GM23338 (cell line): Measurements from ENCODE around the gene DUSP18. TPM values are rescaled to one million over a fixed set of nuclear protein-coding genes. Genes with fewer than 3 reads are reported as not detected.

Experiments used
- ATAC-seq: fragments of 200-7000 bp; cut with Tn5 transposase; 3 replicates; pipeline ENCODE4 v1.9.1; 2020
- DNase-seq: peaks from one replicate; pipeline ENCODE4 v3.0.0-alpha.2; 2015; ENCODE audit warnings: low spot score
- H2AFZ ChIP-seq: fragments of 200-600 bp; sonication (generic); 2 replicates; pipeline ENCODE4 v1.8.0; 2016; ENCODE audit warnings: antibody characterized with exemption, mild to moderate bottlenecking, moderate library complexity
- H3F3A ChIP-seq: fragments of 200-600 bp; sonication (generic); replicated peaks from 2 replicates; pipeline ENCODE4 v1.8.0; 2017; ENCODE audit warnings: antibody characterized with exemption, mixed run types, low read depth
- H3K27ac ChIP-seq: fragments of 200-600 bp; sonication (generic); 2 replicates; pipeline ENCODE4 v1.6.1; 2016; ENCODE audit warnings: low read depth
- H3K27me3 ChIP-seq: fragments of 200-600 bp; sonication (generic); 2 replicates; pipeline ENCODE4 v1.8.0; 2016; ENCODE audit warnings: mild to moderate bottlenecking, mixed run types, moderate library complexity; ENCODE audit not compliant: insufficient read depth
- H3K36me3 ChIP-seq: fragments of 200-600 bp; sonication (generic); 2 replicates; pipeline ENCODE4 v1.8.0; 2016; ENCODE audit warnings: mild to moderate bottlenecking; ENCODE audit not compliant: insufficient read depth
- H3K4me1 ChIP-seq: fragments of 200-600 bp; sonication (generic); 2 replicates; pipeline ENCODE4 v1.8.0; 2016; ENCODE audit warnings: mild to moderate bottlenecking, moderate library complexity; ENCODE audit not compliant: insufficient read depth
- H3K4me2 ChIP-seq: fragments of 200-600 bp; sonication (generic); 2 replicates; pipeline ENCODE4 v1.7.1; 2017; ENCODE audit warnings: mixed run types
- H3K4me3 ChIP-seq: fragments of 200-600 bp; sonication (generic); 2 replicates; pipeline ENCODE4 v1.6.1; 2016; ENCODE audit warnings: mixed run types
- H3K79me2 ChIP-seq: fragments of 200-600 bp; sonication (generic); replicated peaks from 2 replicates; pipeline ENCODE4 v1.8.0; 2017; ENCODE audit warnings: mild to moderate bottlenecking; ENCODE audit not compliant: insufficient read depth
- H3K9me2 ChIP-seq: fragments of 200-600 bp; sonication (generic); 2 replicates; pipeline ENCODE4 v1.8.0; 2017; ENCODE audit not compliant: insufficient read depth
- H4K20me1 ChIP-seq: fragments of 200-600 bp; sonication (generic); replicated peaks from 2 replicates; pipeline ENCODE4 v1.8.0; 2017; ENCODE audit warnings: mild to moderate bottlenecking; ENCODE audit not compliant: insufficient read depth
- H3K27ac Mint-ChIP-seq: 2 replicates; pipeline ENCODE4 v1.8.0; 2020; ENCODE audit warnings: inconsistent platforms, mild to moderate bottlenecking, moderate library complexity, mixed read lengths
- H3K27me3 Mint-ChIP-seq: 3 replicates; pipeline ENCODE4 v1.8.0; 2022; ENCODE audit warnings: low read depth, mild to moderate bottlenecking, moderate library complexity, mixed read lengths, inconsistent platforms; ENCODE audit not compliant: insufficient read depth, poor library complexity
- H3K36me3 Mint-ChIP-seq: 3 replicates; pipeline ENCODE4 v1.8.0; 2021; ENCODE audit warnings: low read depth, mild to moderate bottlenecking, inconsistent platforms, moderate library complexity, mixed read lengths
- H3K4me1 Mint-ChIP-seq: 3 replicates; pipeline ENCODE4 v1.8.0; 2020; ENCODE audit warnings: mild to moderate bottlenecking, inconsistent platforms, mixed read lengths
- H3K4me3 Mint-ChIP-seq: 3 replicates; pipeline ENCODE4 v1.8.0; 2021; ENCODE audit warnings: moderate library complexity, mild to moderate bottlenecking, inconsistent platforms, mixed read lengths
- H3K9me3 Mint-ChIP-seq: 3 replicates; pipeline ENCODE4 v1.8.0; 2020; ENCODE audit warnings: moderate library complexity, mild to moderate bottlenecking, inconsistent platforms, mixed read lengths
- CREB1 ChIP-seq: fragments of 250-450 bp; sonication (Bioruptor Pico); IDR thresholded peaks from 2 replicates; pipeline ENCODE4 v1.5.0; 2020; ENCODE audit warnings: low read depth, mild to moderate bottlenecking, moderate library complexity
- EZH2phosphoT487 ChIP-seq: fragments of 200-600 bp; sonication (generic); IDR thresholded peaks from one replicate; pipeline ENCODE4 v1.8.1; 2018; ENCODE audit warnings: antibody characterized with exemption; ENCODE audit not compliant: unreplicated experiment
- POLR2AphosphoS5 ChIP-seq: IDR thresholded peaks from 2 replicates; pipeline ENCODE4 v1.6.1; 2016; ENCODE audit warnings: antibody characterized with exemption, low read depth
- ZNF331 ChIP-seq: fragments of 250-450 bp; sonication (Bioruptor Pico); IDR thresholded peaks from 2 replicates; pipeline ENCODE4 v1.5.0; 2020; ENCODE audit warnings: low read depth, mild to moderate bottlenecking, moderate library complexity
- polyA plus RNA-seq: library from polyadenylated mRNA; unstranded; fragments of >200 nt; fragmentation: Nextera tagmentation; extraction: Ambion mirVana; gene quantifications from 2 replicates; pipeline ENCODE4 v1.2.1, GENCODE V29; 2016
- total RNA-seq: library from RNA; depleted of rRNA; stranded (reverse); fragments of >200 nt; shearing (Covaris generic); gene quantifications from 2 replicates; pipeline ENCODE4 v1.2.3, GENCODE V29; 2014
- TF ChIP-seq, protein P1 (sequence below): fragments of 250-450 bp; sonication (Bioruptor Pico); IDR thresholded peaks from 2 replicates; pipeline ENCODE4 v1.5.0; 2020; ENCODE audit warnings: mild to moderate bottlenecking, moderate library complexity
- TF ChIP-seq, protein P2 (sequence below): IDR thresholded peaks from 2 replicates; pipeline ENCODE4 v1.6.1; 2016; ENCODE audit warnings: antibody characterized with exemption
- TF ChIP-seq, protein P3 (sequence below), 2 experiments: fragments of 200-600 bp in 1 of 2; sonication (generic) in 1 of 2; conservative IDR thresholded peaks; 2 replicates each; pipeline versions ENCODE4 v1.5.1 to v1.6.1; 2016 to 2017; ENCODE audit warnings: antibody characterized with exemption in 2 of 2, low read depth in 2 of 2, mild to moderate bottlenecking in 2 of 2, moderate library complexity in 1 of 2

DUSP18 gene
- total and polyA plus RNA-seq, 2 experiments from 2014 or later: 2.2 to 2.7 TPM

DNA sequence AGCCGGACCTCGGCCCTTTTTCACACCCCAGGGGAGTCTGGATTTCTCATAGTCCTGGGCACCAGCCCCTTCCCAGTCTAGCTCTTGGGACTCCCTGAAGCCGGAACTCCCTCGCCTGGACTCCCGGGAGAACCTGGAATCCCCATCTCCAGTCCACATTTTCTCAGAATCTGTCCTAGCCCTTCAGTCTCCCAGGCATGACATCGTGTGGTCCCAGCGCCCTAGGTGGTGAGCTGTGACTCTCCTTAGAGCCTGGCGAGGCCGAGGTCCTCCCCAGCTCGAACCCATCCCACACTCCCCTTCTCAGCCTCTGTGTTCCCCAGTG lies 673 bp upstream of the DUSP18 start (continued):
- TF ChIP-seq, protein P1, sequence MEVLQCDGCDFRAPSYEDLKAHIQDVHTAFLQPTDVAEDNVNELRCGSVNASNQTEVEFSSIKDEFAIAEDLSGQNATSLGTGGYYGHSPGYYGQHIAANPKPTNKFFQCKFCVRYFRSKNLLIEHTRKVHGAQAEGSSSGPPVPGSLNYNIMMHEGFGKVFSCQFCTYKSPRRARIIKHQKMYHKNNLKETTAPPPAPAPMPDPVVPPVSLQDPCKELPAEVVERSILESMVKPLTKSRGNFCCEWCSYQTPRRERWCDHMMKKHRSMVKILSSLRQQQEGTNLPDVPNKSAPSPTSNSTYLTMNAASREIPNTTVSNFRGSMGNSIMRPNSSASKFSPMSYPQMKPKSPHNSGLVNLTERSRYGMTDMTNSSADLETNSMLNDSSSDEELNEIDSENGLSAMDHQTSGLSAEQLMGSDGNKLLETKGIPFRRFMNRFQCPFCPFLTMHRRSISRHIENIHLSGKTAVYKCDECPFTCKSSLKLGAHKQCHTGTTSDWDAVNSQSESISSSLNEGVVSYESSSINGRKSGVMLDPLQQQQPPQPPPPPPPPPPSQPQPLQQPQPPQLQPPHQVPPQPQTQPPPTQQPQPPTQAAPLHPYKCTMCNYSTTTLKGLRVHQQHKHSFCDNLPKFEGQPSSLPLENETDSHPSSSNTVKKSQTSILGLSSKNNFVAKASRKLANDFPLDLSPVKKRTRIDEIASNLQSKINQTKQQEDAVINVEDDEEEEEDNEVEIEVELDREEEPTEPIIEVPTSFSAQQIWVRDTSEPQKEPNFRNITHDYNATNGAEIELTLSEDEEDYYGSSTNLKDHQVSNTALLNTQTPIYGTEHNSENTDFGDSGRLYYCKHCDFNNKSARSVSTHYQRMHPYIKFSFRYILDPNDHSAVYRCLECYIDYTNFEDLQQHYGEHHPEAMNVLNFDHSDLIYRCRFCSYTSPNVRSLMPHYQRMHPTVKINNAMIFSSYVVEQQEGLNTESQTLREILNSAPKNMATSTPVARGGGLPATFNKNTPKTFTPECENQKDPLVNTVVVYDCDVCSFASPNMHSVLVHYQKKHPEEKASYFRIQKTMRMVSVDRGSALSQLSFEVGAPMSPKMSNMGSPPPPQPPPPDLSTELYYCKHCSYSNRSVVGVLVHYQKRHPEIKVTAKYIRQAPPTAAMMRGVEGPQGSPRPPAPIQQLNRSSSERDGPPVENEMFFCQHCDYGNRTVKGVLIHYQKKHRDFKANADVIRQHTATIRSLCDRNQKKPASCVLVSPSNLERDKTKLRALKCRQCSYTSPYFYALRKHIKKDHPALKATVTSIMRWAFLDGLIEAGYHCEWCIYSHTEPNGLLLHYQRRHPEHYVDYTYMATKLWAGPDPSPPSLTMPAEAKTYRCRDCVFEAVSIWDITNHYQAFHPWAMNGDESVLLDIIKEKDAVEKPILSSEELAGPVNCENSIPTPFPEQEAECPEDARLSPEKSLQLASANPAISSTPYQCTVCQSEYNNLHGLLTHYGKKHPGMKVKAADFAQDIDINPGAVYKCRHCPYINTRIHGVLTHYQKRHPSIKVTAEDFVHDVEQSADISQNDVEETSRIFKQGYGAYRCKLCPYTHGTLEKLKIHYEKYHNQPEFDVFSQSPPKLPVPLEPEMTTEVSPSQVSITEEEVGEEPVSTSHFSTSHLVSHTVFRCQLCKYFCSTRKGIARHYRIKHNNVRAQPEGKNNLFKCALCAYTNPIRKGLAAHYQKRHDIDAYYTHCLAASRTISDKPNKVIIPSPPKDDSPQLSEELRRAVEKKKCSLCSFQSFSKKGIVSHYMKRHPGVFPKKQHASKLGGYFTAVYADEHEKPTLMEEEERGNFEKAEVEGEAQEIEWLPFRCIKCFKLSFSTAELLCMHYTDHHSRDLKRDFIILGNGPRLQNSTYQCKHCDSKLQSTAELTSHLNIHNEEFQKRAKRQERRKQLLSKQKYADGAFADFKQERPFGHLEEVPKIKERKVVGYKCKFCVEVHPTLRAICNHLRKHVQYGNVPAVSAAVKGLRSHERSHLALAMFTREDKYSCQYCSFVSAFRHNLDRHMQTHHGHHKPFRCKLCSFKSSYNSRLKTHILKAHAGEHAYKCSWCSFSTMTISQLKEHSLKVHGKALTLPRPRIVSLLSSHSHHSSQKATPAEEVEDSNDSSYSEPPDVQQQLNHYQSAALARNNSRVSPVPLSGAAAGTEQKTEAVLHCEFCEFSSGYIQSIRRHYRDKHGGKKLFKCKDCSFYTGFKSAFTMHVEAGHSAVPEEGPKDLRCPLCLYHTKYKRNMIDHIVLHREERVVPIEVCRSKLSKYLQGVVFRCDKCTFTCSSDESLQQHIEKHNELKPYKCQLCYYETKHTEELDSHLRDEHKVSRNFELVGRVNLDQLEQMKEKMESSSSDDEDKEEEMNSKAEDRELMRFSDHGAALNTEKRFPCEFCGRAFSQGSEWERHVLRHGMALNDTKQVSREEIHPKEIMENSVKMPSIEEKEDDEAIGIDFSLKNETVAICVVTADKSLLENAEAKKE: no peak
- TF ChIP-seq ZNF331: no peak

DNA sequence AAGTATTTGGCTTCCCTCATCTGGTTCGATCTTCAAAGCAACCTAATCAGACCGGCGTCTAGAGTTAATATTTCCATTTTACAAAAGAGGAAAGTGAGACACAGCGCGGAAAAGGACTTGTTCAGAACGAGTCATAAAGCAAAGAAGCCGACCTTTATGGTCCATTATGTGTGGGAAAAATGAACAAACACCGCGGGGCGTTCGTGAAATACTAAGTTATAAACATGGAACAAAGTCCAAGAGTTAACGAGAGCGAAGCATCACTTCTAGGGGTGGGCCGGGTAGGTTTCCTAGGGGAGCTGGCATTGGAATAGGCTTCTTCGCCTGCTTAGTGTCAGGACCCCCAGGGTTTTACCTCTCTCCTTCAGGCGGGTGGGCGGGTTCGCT lies 575 bp downstream of the DUSP18 start:
- peak overlapping the region; percentile 86 for H3K4me3 Mint-ChIP-seq
- H3K27me3 Mint-ChIP-seq: peaks cover 14% of the 10 kb centered on the region
- peak overlapping the region; percentile 87 for H3K4me2 ChIP-seq
- H3K27ac ChIP-seq: no peak overlapping the region
- H3K79me2 ChIP-seq: no peaks in the 10 kb centered on the region
- no peak for DNase-seq
- no peak for ATAC-seq
- H3K4me3 ChIP-seq: peak overlapping the region; percentile 78
- H2AFZ ChIP-seq: peak overlapping the region; percentile 89
- peaks cover 3% of the 10 kb centered on the region; the same call in 1 of the 3 replicates for H3K9me3 Mint-ChIP-seq
- no peaks in the 10 kb centered on the region for H4K20me1 ChIP-seq
- H3K4me1 Mint-ChIP-seq: peaks cover 15% of the 10 kb centered on the region
- H3F3A ChIP-seq: peaks cover 10% of the 10 kb centered on the region; the same call in 1 of the 2 replicates
- H3K27ac Mint-ChIP-seq: no peak overlapping the region
- H3K36me3 Mint-ChIP-seq: no peaks in the 10 kb centered on the region
- peaks cover 16% of the 10 kb centered on the region for H3K4me1 ChIP-seq
- no peaks in the 10 kb centered on the region for H3K9me2 ChIP-seq
- peaks cover 21% of the 10 kb centered on the region for H3K27me3 ChIP-seq
- H3K36me3 ChIP-seq: no peaks in the 10 kb centered on the region
- no peak for TF ChIP-seq CREB1 (CRISPR knock-in tag)
- TF ChIP-seq POLR2AphosphoS5: no peak
- TF ChIP-seq, protein P2, sequence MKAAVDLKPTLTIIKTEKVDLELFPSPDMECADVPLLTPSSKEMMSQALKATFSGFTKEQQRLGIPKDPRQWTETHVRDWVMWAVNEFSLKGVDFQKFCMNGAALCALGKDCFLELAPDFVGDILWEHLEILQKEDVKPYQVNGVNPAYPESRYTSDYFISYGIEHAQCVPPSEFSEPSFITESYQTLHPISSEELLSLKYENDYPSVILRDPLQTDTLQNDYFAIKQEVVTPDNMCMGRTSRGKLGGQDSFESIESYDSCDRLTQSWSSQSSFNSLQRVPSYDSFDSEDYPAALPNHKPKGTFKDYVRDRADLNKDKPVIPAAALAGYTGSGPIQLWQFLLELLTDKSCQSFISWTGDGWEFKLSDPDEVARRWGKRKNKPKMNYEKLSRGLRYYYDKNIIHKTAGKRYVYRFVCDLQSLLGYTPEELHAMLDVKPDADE: no peak
- TF ChIP-seq EZH2phosphoT487: no peak
- TF ChIP-seq, protein P1: no peak
- TF ChIP-seq, protein P3, sequence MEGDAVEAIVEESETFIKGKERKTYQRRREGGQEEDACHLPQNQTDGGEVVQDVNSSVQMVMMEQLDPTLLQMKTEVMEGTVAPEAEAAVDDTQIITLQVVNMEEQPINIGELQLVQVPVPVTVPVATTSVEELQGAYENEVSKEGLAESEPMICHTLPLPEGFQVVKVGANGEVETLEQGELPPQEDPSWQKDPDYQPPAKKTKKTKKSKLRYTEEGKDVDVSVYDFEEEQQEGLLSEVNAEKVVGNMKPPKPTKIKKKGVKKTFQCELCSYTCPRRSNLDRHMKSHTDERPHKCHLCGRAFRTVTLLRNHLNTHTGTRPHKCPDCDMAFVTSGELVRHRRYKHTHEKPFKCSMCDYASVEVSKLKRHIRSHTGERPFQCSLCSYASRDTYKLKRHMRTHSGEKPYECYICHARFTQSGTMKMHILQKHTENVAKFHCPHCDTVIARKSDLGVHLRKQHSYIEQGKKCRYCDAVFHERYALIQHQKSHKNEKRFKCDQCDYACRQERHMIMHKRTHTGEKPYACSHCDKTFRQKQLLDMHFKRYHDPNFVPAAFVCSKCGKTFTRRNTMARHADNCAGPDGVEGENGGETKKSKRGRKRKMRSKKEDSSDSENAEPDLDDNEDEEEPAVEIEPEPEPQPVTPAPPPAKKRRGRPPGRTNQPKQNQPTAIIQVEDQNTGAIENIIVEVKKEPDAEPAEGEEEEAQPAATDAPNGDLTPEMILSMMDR (conservative IDR thresholded peaks at IDR 0.05; ENCODE audit: low read depth in 2 of 2): no peak
